Measurements from ENCODE around the gene SORCS2.

Gene SORCS2

GRCh38 chr4:7182616-7183015, 9.7 kb upstream of the SORCS2 start:
- Histone ChIP-seq H3K79me2 (ENCODE audit: control insufficient read depth, low read length) (no peaks in the 10 kb centered on the region), H3K36me3 (ENCODE audit: control insufficient read depth, low read length) (no peaks in the 10 kb centered on the region), H3K27ac (ENCODE audit: low read depth, low read length) (no peak overlapping the region), H4K20me1 (ENCODE audit: control insufficient read depth, insufficient read depth, low read depth, low read length) (no peaks in the 10 kb centered on the region), H3K9me3 (ENCODE audit: control insufficient read depth, insufficient read depth, low read length) (peaks cover 4% of the 10 kb centered on the region), H3F3A (ENCODE audit: control insufficient read depth, insufficient read depth) (no peaks in the 10 kb centered on the region), H3K9me2 (replicated peaks; ENCODE audit: control insufficient read depth, low read length) (no peaks in the 10 kb centered on the region), H3K4me3 (ENCODE audit: low read length) (no peak overlapping the region), H3K4me2 (ENCODE audit: low read length) (no peak overlapping the region), H3K4me1 (ENCODE audit: control insufficient read depth, low read length) (no peaks in the 10 kb centered on the region), H3K27me3 (ENCODE audit: control insufficient read depth, low read length) (no peaks in the 10 kb centered on the region)
- TF ChIP-seq EZH2phosphoT487 (IDR thresholded peaks at IDR 0.05; ENCODE audit: borderline replicate concordance, low read length) (no peak), CTCF (IDR thresholded peaks at IDR 0.05; ENCODE audit: low read depth, low read length, poor library complexity, severe bottlenecking) (no peak)

GRCh38 chr4:7183161-7183560, 9.2 kb upstream of the SORCS2 start:
- H3K9me2 ChIP-seq (replicated peaks; ENCODE audit: control insufficient read depth, low read length): no peaks in the 10 kb centered on the region

GRCh38 chr4:7183780-7184460, 8.4 kb upstream of the SORCS2 start:
- Histone ChIP-seq H3K27ac (ENCODE audit: low read depth, low read length) (no peak overlapping the region), H3K4me3 (ENCODE audit: low read length) (no peak overlapping the region), H3K79me2 (ENCODE audit: control insufficient read depth, low read length) (no peaks in the 10 kb centered on the region), H3K9me3 (ENCODE audit: control insufficient read depth, insufficient read depth, low read length) (peaks cover 4% of the 10 kb centered on the region), H3K9me2 (replicated peaks; ENCODE audit: control insufficient read depth, low read length) (no peaks in the 10 kb centered on the region), H3F3A (ENCODE audit: control insufficient read depth, insufficient read depth) (no peaks in the 10 kb centered on the region), H3K36me3 (ENCODE audit: control insufficient read depth, low read length) (no peaks in the 10 kb centered on the region), H3K27me3 (ENCODE audit: control insufficient read depth, low read length) (no peaks in the 10 kb centered on the region), H3K4me2 (ENCODE audit: low read length) (no peak overlapping the region), H3K4me1 (ENCODE audit: control insufficient read depth, low read length) (no peaks in the 10 kb centered on the region), H4K20me1 (ENCODE audit: control insufficient read depth, insufficient read depth, low read depth, low read length) (no peaks in the 10 kb centered on the region)
- TF ChIP-seq CTCF (IDR thresholded peaks at IDR 0.05; ENCODE audit: low read depth, low read length, poor library complexity, severe bottlenecking): no peak
- TF ChIP-seq EZH2phosphoT487 (IDR thresholded peaks at IDR 0.05; ENCODE audit: borderline replicate concordance, low read length): no peak

More at GRCh38 chr4:7183161-7183560, 9.2 kb upstream of the SORCS2 start:
- H3K27ac ChIP-seq (ENCODE audit: low read depth, low read length): no peak overlapping the region
- H3K9me3 ChIP-seq (ENCODE audit: control insufficient read depth, insufficient read depth, low read length): peaks cover 4% of the 10 kb centered on the region
- H4K20me1 ChIP-seq (ENCODE audit: control insufficient read depth, insufficient read depth, low read depth, low read length): no peaks in the 10 kb centered on the region
- H3K27me3 ChIP-seq (ENCODE audit: control insufficient read depth, low read length): no peaks in the 10 kb centered on the region
- no peak overlapping the region for H3K4me3 ChIP-seq (ENCODE audit: low read length)
- TF ChIP-seq CTCF (IDR thresholded peaks at IDR 0.05; ENCODE audit: low read depth, low read length, poor library complexity, severe bottlenecking) (no peak), EZH2phosphoT487 (IDR thresholded peaks at IDR 0.05; ENCODE audit: borderline replicate concordance, low read length) (no peak)
- H3K4me2 ChIP-seq (ENCODE audit: low read length): no peak overlapping the region
- H3K4me1 ChIP-seq (ENCODE audit: control insufficient read depth, low read length): no peaks in the 10 kb centered on the region
- no peaks in the 10 kb centered on the region for H3K79me2 ChIP-seq (ENCODE audit: control insufficient read depth, low read length)
- H3F3A ChIP-seq (ENCODE audit: control insufficient read depth, insufficient read depth): no peaks in the 10 kb centered on the region
- no peaks in the 10 kb centered on the region for H3K36me3 ChIP-seq (ENCODE audit: control insufficient read depth, low read length)

Measured in DOHH2 (cell line).